HEK293 (cell line): ENCODE data around the gene ALDH7A1.

Experiments
- CTCF ChIA-PET: fragments of 350-600 bp; formaldehyde crosslinking; extraction: SDS; loops from one replicate; lab custom pipeline; 2021; ENCODE audit warnings: antibody characterized with exemption; lab: Yijun Ruan, JAX
- POLR2A ChIA-PET: fragments of 300-600 bp; formaldehyde crosslinking; extraction: SDS; loops from one replicate; lab custom pipeline; 2020; ENCODE audit warnings: antibody characterized with exemption, inconsistent platforms; lab: Yijun Ruan, JAX
- H3K27ac ChIP-seq: fragments of 200-500 bp; sonication (Bioruptor generic); 2 replicates; pipeline ENCODE4 v1.5.1; 2014; ENCODE audit warnings: low read depth, low read length, control low read depth, inconsistent platforms; ENCODE audit errors: extremely low read depth
- H3K36me3 ChIP-seq, 2 experiments: fragments of 200-500 bp in 1 of 2; sonication (Bioruptor generic) in 1 of 2; 1 replicate in 1 of 2; 2 replicates in 1 of 2; pipeline ENCODE4 v1.5.1; 2014 to 2017; ENCODE audit warnings: inconsistent platforms in 2 of 2, low read length in 2 of 2; ENCODE audit not compliant: control insufficient read depth in 2 of 2, insufficient read depth in 1 of 2
- H3K4me1 ChIP-seq: fragments of 200-500 bp; sonication (Bioruptor generic); 2 replicates; pipeline ENCODE4 v1.5.1; 2014; ENCODE audit warnings: mild to moderate bottlenecking, low read length, inconsistent platforms; ENCODE audit not compliant: control insufficient read depth, insufficient read depth
- H3K4me3 ChIP-seq: 2 replicates; pipeline ENCODE4 v1.5.1; 2011; ENCODE audit warnings: low read depth, mild to moderate bottlenecking, control low read depth, low read length, moderate library complexity
- H3K9me3 ChIP-seq: fragments of 200-500 bp; sonication (Bioruptor generic); 2 replicates; pipeline ENCODE4 v1.5.1; 2014; ENCODE audit warnings: low read depth, low read length, inconsistent platforms; ENCODE audit not compliant: control insufficient read depth, insufficient read depth
- ATF2 ChIP-seq: fragments of 450-650 bp; formaldehyde crosslinking; IDR thresholded peaks from 2 replicates; pipeline ENCODE4 v1.5.1; 2016; ENCODE audit warnings: missing biosample characterization, missing genetic modification characterization, low read depth
- KLF7 ChIP-seq: fragments of 450-650 bp; formaldehyde crosslinking; IDR thresholded peaks from 2 replicates; pipeline ENCODE4 v1.5.1; 2016; ENCODE audit warnings: missing biosample characterization, missing genetic modification characterization, borderline replicate concordance
- OSR2 ChIP-seq: fragments of 450-650 bp; formaldehyde crosslinking; IDR thresholded peaks from 2 replicates; pipeline ENCODE4 v1.5.1; 2016; ENCODE audit warnings: missing biosample characterization, missing genetic modification characterization
- PATZ1 ChIP-seq: fragments of 450-650 bp; formaldehyde crosslinking; IDR thresholded peaks from 2 replicates; pipeline ENCODE4 v1.5.1; 2016; ENCODE audit warnings: missing biosample characterization, missing genetic modification characterization
- PRDM4 ChIP-seq: fragments of 450-650 bp; formaldehyde crosslinking; IDR thresholded peaks from 2 replicates; pipeline ENCODE4 v1.5.1; 2017; ENCODE audit warnings: missing biosample characterization, missing genetic modification characterization
- TCF7L2 ChIP-seq: IDR thresholded peaks from 2 replicates; pipeline ENCODE4 v1.6.1; 2011; ENCODE audit warnings: low read depth, mild to moderate bottlenecking, inconsistent platforms, low read length, moderate library complexity, borderline replicate concordance
- ZNF114 ChIP-seq: fragments of 450-650 bp; formaldehyde crosslinking; IDR thresholded peaks from 2 replicates; pipeline ENCODE4 v1.5.0; 2017; ENCODE audit warnings: missing biosample characterization, missing genetic modification characterization
- ZNF121 ChIP-seq: fragments of 450-650 bp; formaldehyde crosslinking; IDR thresholded peaks from 2 replicates; pipeline ENCODE4 v1.5.1; 2016; ENCODE audit warnings: missing biosample characterization, missing genetic modification characterization
- ZNF140 ChIP-seq: fragments of 450-650 bp; formaldehyde crosslinking; IDR thresholded peaks from 2 replicates; pipeline ENCODE4 v1.5.1; 2016; ENCODE audit warnings: missing biosample characterization, missing genetic modification characterization
- ZNF223 ChIP-seq: fragments of 450-650 bp; formaldehyde crosslinking; IDR thresholded peaks from 2 replicates; pipeline ENCODE4 v1.5.1; 2016; ENCODE audit warnings: missing biosample characterization, missing genetic modification characterization
- ZNF280C ChIP-seq: fragments of 450-650 bp; formaldehyde crosslinking; IDR thresholded peaks from 2 replicates; pipeline ENCODE4 v1.5.1; 2016; ENCODE audit warnings: missing biosample characterization, missing genetic modification characterization
- ZNF366 ChIP-seq: fragments of 450-650 bp; formaldehyde crosslinking; conservative IDR thresholded peaks from 2 replicates; pipeline ENCODE4 v1.5.1; 2016; ENCODE audit warnings: missing biosample characterization, missing genetic modification characterization
- ZNF423 ChIP-seq: fragments of 450-650 bp; formaldehyde crosslinking; IDR thresholded peaks from 2 replicates; pipeline ENCODE4 v1.5.1; 2016; ENCODE audit warnings: missing biosample characterization, missing genetic modification characterization
- ZNF449 ChIP-seq: fragments of 450-650 bp; formaldehyde crosslinking; IDR thresholded peaks from 2 replicates; pipeline ENCODE4 v1.5.1; 2017; ENCODE audit warnings: missing biosample characterization, mild to moderate bottlenecking, missing genetic modification characterization, moderate library complexity
- ZNF529 ChIP-seq: fragments of 450-650 bp; formaldehyde crosslinking; IDR thresholded peaks from 2 replicates; pipeline ENCODE4 v1.5.1; 2017; ENCODE audit warnings: missing genetic modification characterization, missing biosample characterization; ENCODE audit not compliant: insufficient replicate concordance
- ZNF544 ChIP-seq: fragments of 450-650 bp; formaldehyde crosslinking; IDR thresholded peaks from 2 replicates; pipeline ENCODE4 v1.5.0; 2017; ENCODE audit warnings: missing biosample characterization, missing genetic modification characterization
- ZNF558 ChIP-seq: fragments of 450-650 bp; formaldehyde crosslinking; IDR thresholded peaks from 2 replicates; pipeline ENCODE4 v1.5.1; 2016; ENCODE audit warnings: missing biosample characterization, missing genetic modification characterization
- ZNF561 ChIP-seq: fragments of 450-650 bp; IDR thresholded peaks from 2 replicates; pipeline ENCODE4 v1.5.1; 2018; ENCODE audit warnings: missing biosample characterization, missing genetic modification characterization, borderline replicate concordance
- ZNF701 ChIP-seq: fragments of 450-650 bp; formaldehyde crosslinking; IDR thresholded peaks from 2 replicates; pipeline ENCODE4 v1.5.1; 2016; ENCODE audit warnings: missing biosample characterization, missing genetic modification characterization
- ZNF768 ChIP-seq: fragments of 450-650 bp; formaldehyde crosslinking; IDR thresholded peaks from 2 replicates; pipeline ENCODE4 v1.5.1; 2018; ENCODE audit warnings: missing biosample characterization, mild to moderate bottlenecking, missing genetic modification characterization
- ZNF830 ChIP-seq: fragments of 450-650 bp; IDR thresholded peaks from 2 replicates; pipeline ENCODE4 v1.5.0; 2018; ENCODE audit warnings: missing biosample characterization, missing genetic modification characterization, low read depth, mild to moderate bottlenecking, moderate library complexity

Gene ALDH7A1

GRCh38 chr5:126540631-126541030, 54.4 kb downstream of the ALDH7A1 start (continued):
- TF ChIP-seq ZNF280C (tag by site-specific recombination): no peak
- no peak for TF ChIP-seq ZNF544 (tag by site-specific recombination)
- TF ChIP-seq ZNF529 (tag by site-specific recombination): no peak
- no peak for TF ChIP-seq ZNF223
- no peak for TF ChIP-seq PRDM4 (tag by site-specific recombination)
- no peak for TF ChIP-seq PATZ1
- no peak for TF ChIP-seq ATF2 (tag by site-specific recombination)
- TF ChIP-seq ZNF140 (tag by site-specific recombination): no peak
- TF ChIP-seq ZNF561 (tag by site-specific recombination): no peak
- TF ChIP-seq ZNF366: no peak
- TF ChIP-seq ZNF701 (tag by site-specific recombination): no peak
- no peak for TF ChIP-seq ZNF423 (tag by site-specific recombination)

- Histone ChIP-seq H3K9me3 (no peaks in the 10 kb centered on the region), H3K27ac (no peak overlapping the region), H3K36me3 (peaks cover 0 to 7% of the 10 kb centered on the region in 2 experiments; a peak in 1 of 3 replicates), H3K4me3 (no peak overlapping the region), H3K4me1 (no peaks in the 10 kb centered on the region)
- CTCF ChIA-PET: interaction anchor here (0.6 to 6.9 kb wide), 25 partner anchors 11 to 282 kb away, joined by 3 to 65 read pairs (median 4); no protein-coding TSS in a partner anchor
- TF ChIP-seq OSR2 (tag by site-specific recombination): no peak
- TF ChIP-seq ZNF768 (tag by site-specific recombination): peak; percentile 90
- POLR2A ChIA-PET: interaction anchor here (0.6 to 1.1 kb wide), 2 partner anchors 57 to 127 kb away, joined by 3 read pairs; partner anchors contain the start of gene ALDH7A1
Measured at GRCh38 chr5:126538579-126538978, 56.4 kb downstream of the ALDH7A1 start.

- no peaks in the 10 kb centered on the region for H3K36me3 ChIP-seq
- no peaks in the 10 kb centered on the region for H3K9me3 ChIP-seq
- ChIA-PET POLR2A (no interaction called here), CTCF (interaction anchor here (0.6 to 5.6 kb wide), 6 partner anchors 10 to 187 kb away, joined by 3 to 32 read pairs (median 4); no protein-coding TSS in a partner anchor)
- 0 out of 2 replicates have a peak, but pooled peaks cover 2% of the 10 kb centered on the region for H3K4me1 ChIP-seq
- no peak overlapping the region for H3K4me3 ChIP-seq
- no peak overlapping the region for H3K27ac ChIP-seq
- TF ChIP-seq ZNF114 (tag by site-specific recombination): no peak
- no peak for TF ChIP-seq KLF7 (tag by site-specific recombination)
- TF ChIP-seq TCF7L2: no peak
- no peak for TF ChIP-seq ZNF558 (tag by site-specific recombination)
- TF ChIP-seq ZNF449: no peak
- TF ChIP-seq ZNF121 (tag by site-specific recombination): no peak
- TF ChIP-seq ZNF701 (tag by site-specific recombination): no peak
- no peak for TF ChIP-seq ZNF830 (tag by site-specific recombination)
Measured at GRCh38 chr5:126536874-126537273, 58.1 kb downstream of the ALDH7A1 start.
